Choroid plexus epithelial cell (primary cell): ENCODE results near the gene FRA10AC1.

ENCODE experiments used
- DNase-seq: peaks from one replicate; pipeline ENCODE4 v3.0.0-alpha.2; 2010; ENCODE audit warnings: low read depth
- H3K4me3 ChIP-seq: 2 replicates; pipeline ENCODE4 v1.5.1; 2011; ENCODE audit warnings: low read depth, mild to moderate bottlenecking, control low read depth, low read length, moderate library complexity
- CTCF ChIP-seq: conservative IDR thresholded peaks from 2 replicates; pipeline ENCODE4 v1.5.1; 2011; ENCODE audit warnings: low read depth, mild to moderate bottlenecking, control low read depth, inconsistent platforms, low read length, moderate library complexity

Gene FRA10AC1

GRCh38 chr10:93680412-93681047 lies 21.9 kb downstream of the FRA10AC1 start:
- DNase-seq = peak; percentile 68
- peak; percentile 47 for TF ChIP-seq CTCF
- no peak overlapping the region for H3K4me3 ChIP-seq

GRCh38 chr10:93678805-93679587 lies 23.4 kb downstream of the FRA10AC1 start:
- H3K4me3 ChIP-seq = no peak overlapping the region
- no peak for TF ChIP-seq CTCF
- no peak for DNase-seq

GRCh38 chr10:93678386-93678785 lies 24.0 kb downstream of the FRA10AC1 start:
- TF ChIP-seq CTCF = no peak
- peak; percentile 5 for DNase-seq
- H3K4me3 ChIP-seq = no peak overlapping the region

- H3K4me3 ChIP-seq = no peak overlapping the region
- no peak for DNase-seq
- no peak for TF ChIP-seq CTCF
Observed at GRCh38 chr10:93673791-93674190, 28.6 kb downstream of the FRA10AC1 start.

GRCh38 chr10:93672890-93673289 lies 29.5 kb downstream of the FRA10AC1 start:
- DNase-seq = no peak
- H3K4me3 ChIP-seq = no peak overlapping the region
- no peak for TF ChIP-seq CTCF

GRCh38 chr10:93672022-93672678 lies 30.2 kb downstream of the FRA10AC1 start:
- TF ChIP-seq CTCF = no peak
- no peak overlapping the region for H3K4me3 ChIP-seq
- DNase-seq = no peak
